Keratinocyte (primary cell): Measurements from ENCODE around the gene PAX1. TPM values are rescaled to one million over a fixed set of nuclear protein-coding genes. Genes with fewer than 3 reads are reported as not detected.

ENCODE experiments used
- DNase-seq: peaks from one replicate; pipeline ENCODE4 v3.0.0-alpha.2; 2011; ENCODE audit warnings: low read depth, missing footprints, low spot score
- FAIRE-seq: peaks from 2 replicates; lab custom pipeline; 2011; peaks lifted over from hg19 to GRCh38; lab: Jason Lieb, UNC
- H2AFZ ChIP-seq: 2 replicates; pipeline ENCODE4 v1.6.0; 2012; ENCODE audit warnings: low read length, control low read depth, inconsistent platforms; ENCODE audit not compliant: control insufficient read depth
- H3K27ac ChIP-seq: 2 replicates; pipeline ENCODE4 v1.5.1; 2011; ENCODE audit warnings: low read length; ENCODE audit not compliant: control insufficient read depth, insufficient read depth
- H3K27me3 ChIP-seq: 3 replicates; pipeline ENCODE4 v1.6.0; 2011; ENCODE audit warnings: low read length; ENCODE audit not compliant: control insufficient read depth, insufficient read depth; ENCODE audit errors: extremely low read depth
- H3K36me3 ChIP-seq, 2 experiments: 2 replicates in 1 of 2; 3 replicates in 1 of 2; pipeline ENCODE4 v1.5.1; 2011; ENCODE audit warnings: low read length in 2 of 2, mild to moderate bottlenecking in 1 of 2; ENCODE audit not compliant: control insufficient read depth in 2 of 2, insufficient read depth in 2 of 2; ENCODE audit errors: extremely low read depth in 1 of 2
- H3K4me1 ChIP-seq: 3 replicates; pipeline ENCODE4 v1.5.1; 2011; ENCODE audit warnings: low read length; ENCODE audit not compliant: control insufficient read depth, insufficient read depth; ENCODE audit errors: extremely low read depth
- H3K4me2 ChIP-seq: 3 replicates; pipeline ENCODE4 v1.6.0; 2011; ENCODE audit warnings: low read depth, low read length; ENCODE audit not compliant: control insufficient read depth, insufficient read depth; ENCODE audit errors: extremely low read depth
- H3K4me3 ChIP-seq, 3 experiments: fragments of 200-600 bp in 1 of 3; sonication (generic) in 1 of 3; 2 replicates in 2 of 3; 3 replicates in 1 of 3; pipeline ENCODE4 v1.5.1; 2011 to 2016; ENCODE audit warnings: low read length in 3 of 3, mild to moderate bottlenecking in 3 of 3, control low read depth in 2 of 3, inconsistent platforms in 1 of 3, low read depth in 1 of 3, mixed read lengths in 1 of 3, mixed run types in 1 of 3, moderate library complexity in 1 of 3; ENCODE audit not compliant: control insufficient read depth in 2 of 3, insufficient read depth in 2 of 3; ENCODE audit errors: extremely low read depth in 1 of 3
- H3K79me2 ChIP-seq: 2 replicates; pipeline ENCODE4 v1.6.0; 2012; ENCODE audit warnings: low read length; ENCODE audit not compliant: control insufficient read depth, insufficient read depth
- H3K9ac ChIP-seq: 3 replicates; pipeline ENCODE4 v1.6.0; 2011; ENCODE audit warnings: low read length; ENCODE audit not compliant: control insufficient read depth, insufficient read depth; ENCODE audit errors: extremely low read depth
- H3K9me1 ChIP-seq: 3 replicates; pipeline ENCODE4 v1.6.0; 2011; ENCODE audit warnings: low read length; ENCODE audit not compliant: control insufficient read depth, insufficient read depth; ENCODE audit errors: extremely low read depth
- H3K9me3 ChIP-seq: 2 replicates; pipeline ENCODE4 v1.5.1; 2012; ENCODE audit warnings: low read depth, low read length; ENCODE audit not compliant: control insufficient read depth
- H4K20me1 ChIP-seq: 3 replicates; pipeline ENCODE4 v1.6.0; 2011; ENCODE audit warnings: low read length; ENCODE audit not compliant: control insufficient read depth, insufficient read depth; ENCODE audit errors: extremely low read depth
- EZH2 ChIP-seq: IDR thresholded peaks from one replicate; pipeline ENCODE4 v1.6.1; 2012; ENCODE audit warnings: inconsistent platforms, mild to moderate bottlenecking, low read length, moderate library complexity
- dilution Hi-C: fragments of 300-500 bp; cut with MboI; formaldehyde crosslinking; loops from one replicate; pipeline ENCODE4 v1.7.0; 2020; ENCODE audit warnings: low sequenced_read_pairs; ENCODE audit not compliant: extremely low pct_ligation_motif_present
- polyA plus RNA-seq, 5 experiments: library from polyadenylated mRNA; depleted of rRNA in 3 of 5; stranded (reverse) in 3 of 5; stranded (forward) in 1 of 5; unstranded in 1 of 5; fragments of >200 nt; gene quantifications; 1 replicate in 1 of 5; 2 replicates in 3 of 5; 3 replicates in 1 of 5; pipeline versions ENCODE4 v1.2.1 to v1.2.3, GENCODE V29; 2011 to 2012; ENCODE audit warnings: missing spikeins in 2 of 5, low read depth in 1 of 5, low replicate concordance in 1 of 5
- TF ChIP-seq, protein P1 (sequence below), 3 experiments: IDR thresholded peaks in 1 of 3; conservative IDR thresholded peaks in 1 of 3; optimal IDR thresholded peaks in 1 of 3; 2 replicates in 2 of 3; 3 replicates in 1 of 3; pipeline versions ENCODE3 to v1.5.1; 2011; ENCODE audit warnings: low read length in 3 of 3, mild to moderate bottlenecking in 3 of 3, moderate library complexity in 2 of 3, control low read depth in 1 of 3, inconsistent platforms in 1 of 3; ENCODE audit not compliant: insufficient read depth in 2 of 3; ENCODE audit errors: extremely low read depth in 1 of 3

PAX1 gene
- polyA plus RNA-seq, 1 donor (not counting 4 experiments of a cell fraction or from before 2014, with no cell fraction given), result not detected

DNA sequence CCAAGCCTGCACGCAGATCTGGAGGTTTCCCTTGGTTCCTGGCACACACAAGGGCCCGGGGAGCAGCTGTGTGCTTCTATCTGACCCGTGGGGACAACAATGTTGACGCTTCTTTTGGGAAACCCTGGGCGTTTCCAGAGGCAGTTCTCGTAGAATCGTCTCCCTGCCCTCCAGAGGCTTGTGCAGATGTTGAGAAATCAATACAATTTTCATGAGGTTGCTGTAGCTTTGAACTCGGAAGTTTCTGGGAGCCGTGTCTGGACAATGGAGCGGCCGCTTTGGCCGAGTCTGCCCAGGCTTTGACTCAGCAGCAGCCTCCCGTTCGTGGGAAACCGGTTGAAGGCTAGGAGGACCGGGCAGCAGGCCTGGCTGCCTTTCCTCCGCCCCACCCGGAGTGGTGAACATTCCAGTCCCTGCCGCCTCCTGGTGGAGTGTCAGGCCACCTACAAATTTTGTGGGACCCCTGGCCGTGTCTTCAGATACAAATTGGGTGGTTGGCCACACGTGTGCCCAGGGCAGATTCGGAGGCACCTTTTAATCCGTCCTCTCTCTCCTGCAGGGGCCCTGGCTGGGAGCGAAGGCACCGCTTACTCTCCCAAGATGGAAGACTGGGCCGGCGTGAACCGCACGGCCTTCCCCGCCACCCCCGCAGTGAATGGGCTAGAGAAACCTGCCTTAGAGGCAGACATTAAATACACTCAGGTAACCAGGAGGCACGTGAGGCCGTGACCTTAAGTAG is 2.7 kb downstream of the PAX1 start:
- no peaks in the 10 kb centered on the region for H4K20me1 ChIP-seq
- no peaks in the 10 kb centered on the region for H3K4me1 ChIP-seq
- dilution Hi-C loops, result no loop called here
- no peak overlapping the region for H3K9ac ChIP-seq
- no peaks in the 10 kb centered on the region for H3K9me3 ChIP-seq
- DNase-seq, result no peak
- peaks cover 80% of the 10 kb centered on the region for H3K27me3 ChIP-seq
- H3K79me2 ChIP-seq, result no peaks in the 10 kb centered on the region
- FAIRE-seq, result no peak
- H3K9me1 ChIP-seq, result no peaks in the 10 kb centered on the region
- no peaks in the 10 kb centered on the region for H3K36me3 ChIP-seq
- no peak for TF ChIP-seq EZH2
- H3K27ac ChIP-seq, result no peak overlapping the region
- no peak overlapping the region for H3K4me2 ChIP-seq
- no peak overlapping the region for H2AFZ ChIP-seq
- H3K4me3 ChIP-seq, result no peak overlapping the region

DNA sequence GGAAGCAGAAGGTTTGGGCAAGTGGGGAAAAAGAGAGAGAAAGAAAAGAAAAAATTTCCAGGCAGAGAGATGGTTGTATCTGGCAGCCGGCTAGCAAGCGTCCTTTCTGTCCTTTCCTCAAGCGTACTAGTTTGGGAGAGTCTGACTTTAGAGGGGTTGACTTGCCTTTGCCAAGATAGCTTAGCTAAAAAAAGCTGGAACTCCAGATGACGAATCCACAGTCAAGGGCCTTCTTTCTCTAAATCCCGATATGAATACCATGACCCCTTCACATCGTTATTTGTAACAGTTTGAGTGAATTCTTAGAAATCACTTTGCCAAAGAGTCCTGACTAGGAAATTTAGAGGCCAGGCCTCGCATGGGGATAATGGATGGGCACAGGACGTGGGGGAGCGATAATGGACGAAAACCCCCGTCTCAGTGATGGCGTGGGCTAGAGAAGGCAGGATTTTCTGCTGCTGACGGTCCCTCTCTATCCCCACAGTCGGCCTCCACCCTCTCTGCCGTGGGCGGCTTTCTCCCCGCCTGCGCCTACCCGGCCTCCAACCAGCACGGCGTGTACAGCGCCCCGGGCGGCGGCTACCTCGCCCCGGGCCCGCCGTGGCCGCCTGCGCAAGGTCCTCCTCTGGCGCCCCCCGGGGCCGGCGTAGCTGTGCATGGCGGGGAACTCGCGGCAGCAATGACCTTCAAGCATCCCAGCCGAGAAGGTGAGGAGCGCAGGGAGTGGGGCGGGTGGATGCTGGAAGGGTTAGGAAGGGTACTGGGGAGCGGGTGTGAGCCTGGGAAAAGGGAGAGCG is 3.5 kb downstream of the PAX1 start:
- dilution Hi-C loops, result no loop called here
- Histone ChIP-seq H3K4me1 (no peaks in the 10 kb centered on the region), H2AFZ (no peak overlapping the region), H4K20me1 (no peaks in the 10 kb centered on the region), H3K4me3 (no peak overlapping the region), H3K9ac (no peak overlapping the region), H3K79me2 (no peaks in the 10 kb centered on the region), H3K36me3 (no peaks in the 10 kb centered on the region), H3K9me1 (no peaks in the 10 kb centered on the region), H3K27me3 (peaks cover 80% of the 10 kb centered on the region), H3K9me3 (no peaks in the 10 kb centered on the region), H3K27ac (no peak overlapping the region), H3K4me2 (no peak overlapping the region)
- TF ChIP-seq EZH2, result peak; percentile 63
- TF ChIP-seq, protein P1, sequence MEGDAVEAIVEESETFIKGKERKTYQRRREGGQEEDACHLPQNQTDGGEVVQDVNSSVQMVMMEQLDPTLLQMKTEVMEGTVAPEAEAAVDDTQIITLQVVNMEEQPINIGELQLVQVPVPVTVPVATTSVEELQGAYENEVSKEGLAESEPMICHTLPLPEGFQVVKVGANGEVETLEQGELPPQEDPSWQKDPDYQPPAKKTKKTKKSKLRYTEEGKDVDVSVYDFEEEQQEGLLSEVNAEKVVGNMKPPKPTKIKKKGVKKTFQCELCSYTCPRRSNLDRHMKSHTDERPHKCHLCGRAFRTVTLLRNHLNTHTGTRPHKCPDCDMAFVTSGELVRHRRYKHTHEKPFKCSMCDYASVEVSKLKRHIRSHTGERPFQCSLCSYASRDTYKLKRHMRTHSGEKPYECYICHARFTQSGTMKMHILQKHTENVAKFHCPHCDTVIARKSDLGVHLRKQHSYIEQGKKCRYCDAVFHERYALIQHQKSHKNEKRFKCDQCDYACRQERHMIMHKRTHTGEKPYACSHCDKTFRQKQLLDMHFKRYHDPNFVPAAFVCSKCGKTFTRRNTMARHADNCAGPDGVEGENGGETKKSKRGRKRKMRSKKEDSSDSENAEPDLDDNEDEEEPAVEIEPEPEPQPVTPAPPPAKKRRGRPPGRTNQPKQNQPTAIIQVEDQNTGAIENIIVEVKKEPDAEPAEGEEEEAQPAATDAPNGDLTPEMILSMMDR (optimal IDR thresholded peaks at IDR 0.05 in 1 of 3, IDR thresholded peaks at IDR 0.05 in 1 of 3, conservative IDR thresholded peaks at IDR 0.05 in 1 of 3; ENCODE audit: extremely low read depth in 1 of 3, insufficient read depth in 2 of 3, low read length in 3 of 3), result no peak
- no peak for DNase-seq
- FAIRE-seq, result no peak
